Brain microvascular endothelial cell (primary cell): ENCODE results near the gene OR5H14.
A peak's percentile ranks its signal among the peaks of the same experiment; 100 is the strongest.

ENCODE experiments used
- DNase-seq: peaks from one replicate; pipeline ENCODE4 v3.0.0-alpha.2; 2020
- H3K27ac ChIP-seq: fragments of 250-450 bp; sonication (Bioruptor Pico); 2 replicates; pipeline ENCODE4 v1.5.1; 2020; ENCODE audit warnings: mild to moderate bottlenecking, moderate library complexity
- H3K27me3 ChIP-seq: fragments of 250-450 bp; sonication (Bioruptor Pico); replicated peaks from 2 replicates; pipeline ENCODE4 v1.5.1; 2020; ENCODE audit warnings: mild to moderate bottlenecking
- H3K36me3 ChIP-seq: fragments of 250-450 bp; sonication (Bioruptor Pico); replicated peaks from 2 replicates; pipeline ENCODE4 v1.5.1; 2020; ENCODE audit warnings: mild to moderate bottlenecking
- H3K4me3 ChIP-seq: 2 replicates; pipeline ENCODE4 v1.5.1; 2011; ENCODE audit warnings: low read depth, mild to moderate bottlenecking, control low read depth, low read length, moderate library complexity
- in situ Hi-C: cut with HindIII; loops from 2 replicates; pipeline ENCODE4 v1.10.0; 2017; ENCODE audit warnings: low sequenced_read_pairs, low pct_ligation_motif_present
- TF ChIP-seq, protein P1 (sequence below): IDR thresholded peaks from 2 replicates; pipeline ENCODE4 v1.5.1; 2011; ENCODE audit warnings: low read depth, mild to moderate bottlenecking, moderate library complexity, low read length, control low read depth, inconsistent platforms; ENCODE audit errors: missing control alignments

OR5H14 gene

DNA sequence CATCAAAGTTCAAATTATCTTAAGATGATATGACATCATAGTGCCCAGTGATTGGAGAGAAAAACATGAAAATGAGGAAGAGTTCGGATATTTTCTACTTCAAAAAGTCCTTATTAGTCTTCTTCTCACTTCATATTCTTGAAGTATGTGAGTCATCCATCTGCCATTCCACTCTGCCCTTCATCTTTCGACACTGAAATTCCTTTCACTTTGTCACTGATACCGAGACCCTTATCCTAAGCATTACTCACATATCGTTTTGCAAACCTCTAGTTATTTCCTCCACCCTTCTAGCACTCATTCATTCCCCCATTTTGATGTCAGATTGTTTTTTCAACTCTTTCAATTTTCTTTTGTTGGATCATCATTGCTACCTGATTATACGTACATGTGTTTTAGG, 4.0 kb downstream of the OR5H14 start:
- Histone ChIP-seq H3K4me3 (no peak overlapping the region), H3K36me3 (no peaks in the 10 kb centered on the region), H3K27ac (no peak overlapping the region), H3K27me3 (no peaks in the 10 kb centered on the region)
- TF ChIP-seq, protein P1, sequence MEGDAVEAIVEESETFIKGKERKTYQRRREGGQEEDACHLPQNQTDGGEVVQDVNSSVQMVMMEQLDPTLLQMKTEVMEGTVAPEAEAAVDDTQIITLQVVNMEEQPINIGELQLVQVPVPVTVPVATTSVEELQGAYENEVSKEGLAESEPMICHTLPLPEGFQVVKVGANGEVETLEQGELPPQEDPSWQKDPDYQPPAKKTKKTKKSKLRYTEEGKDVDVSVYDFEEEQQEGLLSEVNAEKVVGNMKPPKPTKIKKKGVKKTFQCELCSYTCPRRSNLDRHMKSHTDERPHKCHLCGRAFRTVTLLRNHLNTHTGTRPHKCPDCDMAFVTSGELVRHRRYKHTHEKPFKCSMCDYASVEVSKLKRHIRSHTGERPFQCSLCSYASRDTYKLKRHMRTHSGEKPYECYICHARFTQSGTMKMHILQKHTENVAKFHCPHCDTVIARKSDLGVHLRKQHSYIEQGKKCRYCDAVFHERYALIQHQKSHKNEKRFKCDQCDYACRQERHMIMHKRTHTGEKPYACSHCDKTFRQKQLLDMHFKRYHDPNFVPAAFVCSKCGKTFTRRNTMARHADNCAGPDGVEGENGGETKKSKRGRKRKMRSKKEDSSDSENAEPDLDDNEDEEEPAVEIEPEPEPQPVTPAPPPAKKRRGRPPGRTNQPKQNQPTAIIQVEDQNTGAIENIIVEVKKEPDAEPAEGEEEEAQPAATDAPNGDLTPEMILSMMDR = no peak
- DNase-seq = peak; percentile 2
- in situ Hi-C loops = no loop called here

DNA sequence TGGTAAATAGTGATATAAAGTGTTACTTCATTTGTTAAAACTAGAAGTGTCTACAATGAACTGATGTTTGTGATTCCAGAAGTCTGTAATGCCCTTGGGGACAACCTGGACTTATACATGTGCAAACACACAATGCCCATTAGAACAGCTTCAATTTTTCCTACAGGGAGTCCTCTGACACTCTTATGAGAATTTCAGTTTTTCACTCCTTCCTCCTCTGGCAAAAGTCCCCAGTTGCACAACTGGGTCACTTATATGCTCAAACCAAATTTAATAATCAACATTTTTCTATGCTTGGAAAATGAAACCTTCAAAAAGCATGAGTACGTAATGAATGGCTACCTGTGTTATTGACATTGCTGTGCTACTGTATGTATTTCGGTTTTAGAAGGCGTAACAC, 19.1 kb downstream of the OR5H14 start, which contains the start of gene OR5H15:
OR5H15 (plus strand) TSS at position 301 of the 400 bp plus-strand sequence. CDS start 2,004 bp downstream, outside the sequence.
- in situ Hi-C loops = no loop called here
- no peak within 1 kb of the TSS for H3K4me3 ChIP-seq
- H3K27ac ChIP-seq = no peak within 1 kb of the TSS
- DNase-seq = no peak
- H3K27me3 ChIP-seq = no peaks in the 10 kb centered on the region
- TF ChIP-seq, protein P1 = no peak
- no peaks in the 10 kb centered on the region for H3K36me3 ChIP-seq

DNA sequence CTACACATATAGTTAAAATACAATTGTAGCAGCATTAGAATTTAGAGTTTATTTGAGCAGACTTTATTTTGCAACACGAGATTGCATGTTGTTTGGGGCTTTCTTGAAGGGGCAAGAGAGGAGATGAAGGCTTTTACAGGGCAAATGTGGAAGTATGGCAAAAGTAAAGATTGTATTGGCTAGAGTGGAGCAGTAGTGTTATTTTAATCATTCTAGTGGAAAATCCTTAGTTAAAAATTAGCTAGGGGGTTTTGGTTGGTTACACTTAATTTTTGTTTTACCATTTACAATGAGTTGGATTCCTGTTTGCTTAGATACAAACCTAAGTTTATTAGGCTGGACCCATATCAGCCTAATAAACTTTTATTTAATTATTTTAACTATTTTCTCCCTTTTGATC, 23.8 kb downstream of the OR5H14 start:
- Histone ChIP-seq H3K4me3 (no peak overlapping the region), H3K27me3 (no peaks in the 10 kb centered on the region), H3K27ac (no peak overlapping the region), H3K36me3 (no peaks in the 10 kb centered on the region)
- no peak for DNase-seq
- in situ Hi-C loops = no loop called here
- TF ChIP-seq, protein P1 = no peak

DNA sequence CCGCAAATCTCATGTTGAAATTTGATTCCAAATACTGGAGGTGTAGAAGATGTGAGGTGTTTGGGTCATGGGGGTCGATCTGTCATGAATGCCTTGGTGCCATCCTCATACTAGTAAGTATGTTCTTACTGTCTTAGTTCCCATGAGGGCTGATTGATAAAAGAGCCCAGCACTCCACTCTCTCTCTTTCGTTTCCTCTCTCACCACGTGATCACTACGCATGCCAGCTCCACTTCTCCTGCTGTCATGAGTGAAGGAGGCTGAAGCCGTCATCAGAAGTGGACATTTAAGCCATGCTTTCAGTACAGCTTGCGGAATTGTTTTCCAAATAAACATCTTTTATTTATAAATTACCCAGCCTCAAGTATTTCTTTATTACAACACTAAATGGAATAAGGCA, 25.3 kb downstream of the OR5H14 start:
- H3K4me3 ChIP-seq = no peak overlapping the region
- no peak overlapping the region for H3K27ac ChIP-seq
- no peaks in the 10 kb centered on the region for H3K36me3 ChIP-seq
- DNase-seq = no peak
- H3K27me3 ChIP-seq = no peaks in the 10 kb centered on the region
- TF ChIP-seq, protein P1 = no peak
- in situ Hi-C loops = no loop called here

DNA sequence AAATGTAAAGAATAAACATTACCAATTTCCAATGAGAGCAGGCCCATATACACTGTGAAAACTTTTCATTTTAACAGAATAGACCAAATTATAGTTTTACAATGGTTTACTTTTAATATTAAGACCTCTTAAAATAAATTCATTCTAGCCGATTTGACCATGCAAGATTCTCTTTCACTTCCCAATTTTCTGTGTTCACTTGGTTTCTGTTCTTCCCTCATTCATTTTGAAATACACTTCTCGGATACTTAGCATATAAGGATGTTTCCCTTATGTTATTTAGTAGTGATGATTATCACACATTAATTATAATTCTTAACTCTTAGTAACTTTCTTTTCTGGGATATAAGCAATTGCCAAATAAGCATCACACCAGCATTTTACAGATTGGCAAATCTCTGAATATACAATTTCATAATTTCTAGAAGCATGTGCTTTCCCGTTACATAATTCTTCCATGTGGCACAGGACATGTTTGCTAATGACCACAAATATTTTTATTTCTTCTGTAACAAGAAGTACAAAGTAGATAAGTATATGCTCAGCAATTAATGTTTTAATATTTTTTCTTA, 33.1 kb downstream of the OR5H14 start:
- no peak overlapping the region for H3K27ac ChIP-seq
- H3K36me3 ChIP-seq = no peaks in the 10 kb centered on the region
- H3K27me3 ChIP-seq = no peaks in the 10 kb centered on the region
- TF ChIP-seq, protein P1 = no peak
- no peak for DNase-seq
- H3K4me3 ChIP-seq = no peak overlapping the region
- in situ Hi-C loops = no loop called here

- DNase-seq = no peak
- in situ Hi-C loops = no loop called here
- no peaks in the 10 kb centered on the region for H3K36me3 ChIP-seq
- H3K27ac ChIP-seq = no peak overlapping the region
- TF ChIP-seq, protein P1 = no peak
- no peak overlapping the region for H3K4me3 ChIP-seq
- no peaks in the 10 kb centered on the region for H3K27me3 ChIP-seq
These were observed 34.9 kb downstream of the OR5H14 start for GRCh38 chr3:98182196-98182595.
